Activated CD4-positive, alpha-beta T cell treated with anti-CD3 and anti-CD28 coated beads, Interleukin-2, amount 50 U/mL, for 24 hours (primary cell): ENCODE results near the gene FXYD4.
A peak's percentile ranks its signal among the peaks of the same experiment; 100 is the strongest.
"Not testable (repeated sequence)": the region's sequence is repeated elsewhere in the genome, so short reads cannot be mapped to it uniquely, and the experiment has no call there.

Experiments
- DNase-seq, 2 donors: peaks; one replicate each; pipeline ENCODE4 v3.0.0-alpha.2; 2020; ENCODE audit warnings: low read depth in 1 of 2, low spot score in 1 of 2

The FXYD4 gene

GRCh38 chr10:43415544-43415943, 44.1 kb downstream of the FXYD4 start:
- DNase-seq = no peak

DNA sequence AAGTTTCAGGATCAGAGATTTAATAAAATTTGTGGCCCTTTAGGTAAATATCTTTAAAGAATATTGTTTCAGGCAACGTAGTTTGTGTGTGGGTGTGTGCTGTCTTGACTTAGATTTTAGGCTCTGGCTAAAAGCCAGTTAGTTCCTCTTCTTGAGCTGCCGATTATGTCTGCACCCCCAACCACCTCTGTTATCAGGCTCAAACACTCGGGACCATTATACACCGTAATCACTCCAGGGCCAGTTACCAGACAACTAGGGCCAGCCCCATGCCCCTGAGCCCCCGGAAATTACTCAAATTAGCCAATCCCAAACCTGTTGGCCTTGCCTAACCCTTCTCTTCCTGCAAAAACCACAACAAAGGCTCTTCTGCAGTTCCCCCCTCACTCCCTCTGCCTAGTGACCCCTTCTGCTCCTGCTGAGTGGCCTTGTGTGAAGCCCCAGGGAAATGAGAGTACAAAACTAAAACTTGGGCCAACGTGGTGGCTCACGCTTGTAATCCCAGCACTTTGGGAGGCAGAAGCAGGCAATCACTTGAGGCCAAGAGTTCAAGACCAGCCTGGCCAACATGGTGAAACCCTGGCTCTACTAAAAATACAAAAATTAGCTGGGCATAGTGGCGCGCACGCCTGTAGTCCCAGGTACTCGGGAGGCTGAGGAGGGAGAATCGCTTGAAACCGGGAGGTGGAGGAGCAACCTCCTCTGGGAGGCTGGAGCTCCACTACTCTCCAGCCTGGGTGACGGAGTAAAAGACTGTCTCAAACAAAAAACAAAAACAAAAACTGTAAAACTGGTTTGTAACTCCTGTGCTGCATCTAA, 46.7 kb downstream of the FXYD4 start:
- no peak for DNase-seq

DNA sequence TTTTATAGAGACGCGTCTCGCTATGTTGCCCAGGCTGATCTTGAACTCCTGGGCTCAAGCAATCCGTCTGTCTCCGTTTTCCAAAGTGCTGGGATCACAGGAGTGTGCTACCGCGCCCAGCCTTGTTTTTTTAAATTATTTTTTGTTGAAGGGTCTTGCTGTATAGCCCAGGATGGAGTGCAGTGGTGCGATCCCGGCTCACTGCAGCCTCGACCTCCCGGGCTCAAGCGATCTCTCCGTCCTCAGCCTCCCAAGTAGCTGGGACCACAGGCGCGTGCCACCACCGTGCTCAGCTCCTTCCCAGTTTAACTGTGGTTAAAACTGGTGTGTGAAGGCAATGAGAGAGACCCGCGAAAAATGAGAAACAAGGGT, 48.5 kb downstream of the FXYD4 start:
- no peak for DNase-seq

- peak; percentile 56 to 65 for DNase-seq
Measured at GRCh38 chr10:43420369-43421200, 49.1 kb downstream of the FXYD4 start.

DNA sequence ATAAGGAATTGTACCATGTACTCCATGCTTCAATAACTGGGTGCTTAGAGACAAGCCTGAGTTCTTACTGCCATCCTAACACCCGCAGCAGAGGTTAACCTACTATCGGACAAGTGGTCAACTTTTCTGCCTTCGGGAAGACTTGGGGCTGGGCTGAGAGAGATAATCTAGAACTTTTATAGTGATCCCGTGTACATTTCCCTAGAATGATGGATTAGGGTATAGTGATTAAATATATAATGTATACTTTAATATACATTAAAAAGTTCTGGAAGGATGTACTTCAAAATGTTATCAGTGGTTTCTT, 49.7 kb downstream of the FXYD4 start:
- no peak for DNase-seq

GRCh38 chr10:43421519-43421918, 50.1 kb downstream of the FXYD4 start:
- no peak for DNase-seq

DNA sequence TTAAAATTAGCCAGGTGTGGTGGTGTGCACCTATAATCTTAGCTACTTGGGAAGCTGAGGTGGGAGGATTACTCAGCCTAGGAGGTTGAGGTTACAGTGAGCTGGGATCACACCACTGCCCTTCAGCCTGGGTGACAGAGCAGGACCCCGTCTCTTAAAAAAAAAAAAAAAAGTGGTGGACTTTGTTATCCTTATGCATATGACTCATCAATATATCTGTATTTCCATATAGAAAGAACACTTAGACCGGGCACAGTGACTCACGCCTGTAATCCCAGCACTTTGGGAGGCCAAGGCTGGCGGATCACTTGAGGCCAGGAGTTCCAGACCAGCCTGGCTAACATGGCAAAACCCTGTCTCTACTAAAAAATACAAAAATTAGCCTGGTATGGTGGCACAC, 50.5 kb downstream of the FXYD4 start:
- not testable (repeated sequence) for DNase-seq

- DNase-seq = no peak
Measured at GRCh38 chr10:43424416-43424815, 53.0 kb downstream of the FXYD4 start.
